OCI-LY1 (cell line): ENCODE measurements around the gene ABCA5.

ENCODE experiments used
- H2AFZ ChIP-seq: fragments of 200-600 bp; sonication (generic), shearing (Covaris generic); 2 replicates; pipeline ENCODE4 v1.6.0; 2014; ENCODE audit warnings: antibody characterized with exemption, mild to moderate bottlenecking, low read length
- H3F3A ChIP-seq: fragments of 200-600 bp; sonication (generic), shearing (Covaris generic); 2 replicates; pipeline ENCODE4 v1.6.0; 2014; ENCODE audit warnings: mild to moderate bottlenecking, antibody characterized with exemption, low read length, moderate library complexity; ENCODE audit not compliant: insufficient read depth
- H3K27ac ChIP-seq: fragments of 200-600 bp; sonication (generic); 2 replicates; pipeline ENCODE4 v1.5.1; 2014; ENCODE audit warnings: low read length, mixed run types, mild to moderate bottlenecking, low read depth; ENCODE audit not compliant: poor library complexity, severe bottlenecking
- H3K27me3 ChIP-seq: fragments of 200-600 bp; sonication (generic); 2 replicates; pipeline ENCODE4 v1.6.0; 2014; ENCODE audit warnings: antibody characterized with exemption, mild to moderate bottlenecking, low read length, moderate library complexity; ENCODE audit not compliant: insufficient read depth
- H3K36me3 ChIP-seq: fragments of 200-600 bp; sonication (generic); 2 replicates; pipeline ENCODE4 v1.6.1; 2014; ENCODE audit warnings: mild to moderate bottlenecking, antibody characterized with exemption, low read length, moderate library complexity, mixed read lengths; ENCODE audit not compliant: insufficient read depth
- H3K4me1 ChIP-seq: fragments of 200-600 bp; sonication (generic); 2 replicates; pipeline ENCODE4 v1.5.1; 2014; ENCODE audit warnings: mild to moderate bottlenecking, low read length, moderate library complexity; ENCODE audit not compliant: insufficient read depth, severe bottlenecking
- H3K4me2 ChIP-seq: fragments of 200-600 bp; sonication (generic), shearing (Covaris generic); 2 replicates; pipeline ENCODE4 v1.6.1; 2014; ENCODE audit warnings: low read length
- H3K4me3 ChIP-seq: fragments of 200-600 bp; sonication (generic); 2 replicates; pipeline ENCODE4 v1.5.1; 2014; ENCODE audit warnings: low read length, low read depth, mild to moderate bottlenecking, mixed read lengths; ENCODE audit not compliant: poor library complexity, severe bottlenecking
- H3K79me2 ChIP-seq: fragments of 200-600 bp; shearing (Covaris generic); 2 replicates; pipeline ENCODE4 v1.6.1; 2016; ENCODE audit warnings: mixed run types, low read length, mixed read lengths; ENCODE audit not compliant: insufficient read depth
- H3K9ac ChIP-seq: fragments of 200-600 bp; sonication (generic), shearing (Covaris generic); 2 replicates; pipeline ENCODE4 v1.6.1; 2014; ENCODE audit warnings: mild to moderate bottlenecking, low read length, mixed read lengths
- H3K9me2 ChIP-seq: fragments of 200-600 bp; sonication (generic), shearing (Covaris generic); 2 replicates; pipeline ENCODE4 v1.6.1; 2014; ENCODE audit warnings: low read depth, mild to moderate bottlenecking, low read length, mixed read lengths
- H3K9me3 ChIP-seq: fragments of 200-600 bp; shearing (Covaris generic); 2 replicates; pipeline ENCODE4 v1.6.1; 2014; ENCODE audit warnings: low read length, mixed read lengths
- H4K20me1 ChIP-seq: fragments of 200-600 bp; sonication (generic), shearing (Covaris generic); 2 replicates; pipeline ENCODE4 v1.6.0; 2016; ENCODE audit warnings: mild to moderate bottlenecking, low read length; ENCODE audit not compliant: insufficient read depth
- EZH2 ChIP-seq: fragments of 200-600 bp; sonication (generic), shearing (Covaris generic); IDR thresholded peaks from 2 replicates; pipeline ENCODE4 v1.8.0; 2017; ENCODE audit warnings: borderline replicate concordance, mixed run types, mild to moderate bottlenecking, antibody characterized with exemption, low read length, moderate library complexity, mixed read lengths
- TF ChIP-seq, protein P1 (sequence below): fragments of 200-600 bp; sonication (generic), shearing (Covaris generic); IDR thresholded peaks from 2 replicates; pipeline ENCODE4 v1.5.1; 2017; ENCODE audit warnings: mild to moderate bottlenecking, antibody characterized with exemption, low read length, moderate library complexity, mixed read lengths

The ABCA5 gene

DNA sequence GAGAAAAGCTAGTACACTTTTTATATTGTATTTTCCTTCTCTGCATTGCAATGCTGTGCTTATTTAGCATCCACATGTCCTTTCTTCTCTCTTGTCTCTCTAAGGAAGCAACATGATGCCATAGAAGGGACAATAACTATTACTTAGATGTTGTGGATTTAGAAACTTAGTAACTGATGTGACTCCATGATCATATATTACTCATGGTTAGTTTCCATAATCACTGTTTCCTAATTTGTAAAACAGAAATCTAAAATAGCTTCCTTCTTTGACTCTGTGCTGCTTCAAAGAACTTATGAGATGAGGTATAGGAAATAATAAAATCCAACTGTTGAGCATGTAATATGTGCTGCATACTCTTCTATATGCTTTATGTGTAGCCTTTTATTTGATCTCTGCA, 6.6 kb upstream of the ABCA5 start:
- H4K20me1 ChIP-seq: no peaks in the 10 kb centered on the region
- no peaks in the 10 kb centered on the region for H3K9me3 ChIP-seq

DNA sequence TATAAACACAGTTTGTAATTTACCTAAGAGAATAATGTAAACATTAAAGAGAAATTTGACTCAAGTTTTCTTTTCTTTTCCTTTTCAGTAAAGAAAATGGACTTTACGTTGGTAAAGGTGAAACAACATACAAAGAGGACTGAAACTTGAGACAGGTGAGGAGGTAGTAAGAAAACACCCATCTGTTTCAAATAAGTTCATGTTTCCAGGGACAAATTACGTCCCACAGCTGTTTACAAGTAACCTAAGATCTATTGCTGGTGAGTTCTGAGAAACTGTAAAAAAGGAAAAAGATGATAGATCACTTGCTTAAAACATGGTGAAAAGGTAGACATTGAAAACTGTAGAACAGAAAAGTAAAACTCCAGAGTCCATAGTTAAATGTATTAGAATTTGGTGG, 4.8 kb upstream of the ABCA5 start:
- Histone ChIP-seq H4K20me1 (no peaks in the 10 kb centered on the region), H2AFZ (no peak overlapping the region), H3K4me3 (no peak overlapping the region), H3K27me3 (no peaks in the 10 kb centered on the region), H3K27ac (no peak overlapping the region), H3K4me1 (peaks cover 9% of the 10 kb centered on the region), H3K9me3 (no peaks in the 10 kb centered on the region), H3K4me2 (no peak overlapping the region), H3K79me2 (no peaks in the 10 kb centered on the region), H3K36me3 (no peaks in the 10 kb centered on the region), H3K9ac (no peak overlapping the region), H3K9me2 (no peaks in the 10 kb centered on the region), H3F3A (no peaks in the 10 kb centered on the region)
- TF ChIP-seq, protein P1, sequence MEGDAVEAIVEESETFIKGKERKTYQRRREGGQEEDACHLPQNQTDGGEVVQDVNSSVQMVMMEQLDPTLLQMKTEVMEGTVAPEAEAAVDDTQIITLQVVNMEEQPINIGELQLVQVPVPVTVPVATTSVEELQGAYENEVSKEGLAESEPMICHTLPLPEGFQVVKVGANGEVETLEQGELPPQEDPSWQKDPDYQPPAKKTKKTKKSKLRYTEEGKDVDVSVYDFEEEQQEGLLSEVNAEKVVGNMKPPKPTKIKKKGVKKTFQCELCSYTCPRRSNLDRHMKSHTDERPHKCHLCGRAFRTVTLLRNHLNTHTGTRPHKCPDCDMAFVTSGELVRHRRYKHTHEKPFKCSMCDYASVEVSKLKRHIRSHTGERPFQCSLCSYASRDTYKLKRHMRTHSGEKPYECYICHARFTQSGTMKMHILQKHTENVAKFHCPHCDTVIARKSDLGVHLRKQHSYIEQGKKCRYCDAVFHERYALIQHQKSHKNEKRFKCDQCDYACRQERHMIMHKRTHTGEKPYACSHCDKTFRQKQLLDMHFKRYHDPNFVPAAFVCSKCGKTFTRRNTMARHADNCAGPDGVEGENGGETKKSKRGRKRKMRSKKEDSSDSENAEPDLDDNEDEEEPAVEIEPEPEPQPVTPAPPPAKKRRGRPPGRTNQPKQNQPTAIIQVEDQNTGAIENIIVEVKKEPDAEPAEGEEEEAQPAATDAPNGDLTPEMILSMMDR: no peak
- TF ChIP-seq EZH2: no peak

More for the DNA sequence above, 6.6 kb upstream of the ABCA5 start:
- Histone ChIP-seq H3K4me2 (no peak overlapping the region), H3K27ac (no peak overlapping the region), H3K9me2 (no peaks in the 10 kb centered on the region), H3K36me3 (no peaks in the 10 kb centered on the region), H3K79me2 (no peaks in the 10 kb centered on the region), H2AFZ (no peak overlapping the region), H3K9ac (no peak overlapping the region), H3K4me1 (no peaks in the 10 kb centered on the region), H3K27me3 (no peaks in the 10 kb centered on the region), H3K4me3 (no peak overlapping the region), H3F3A (no peaks in the 10 kb centered on the region)
- no peak for TF ChIP-seq EZH2
- TF ChIP-seq, protein P1: no peak

DNA sequence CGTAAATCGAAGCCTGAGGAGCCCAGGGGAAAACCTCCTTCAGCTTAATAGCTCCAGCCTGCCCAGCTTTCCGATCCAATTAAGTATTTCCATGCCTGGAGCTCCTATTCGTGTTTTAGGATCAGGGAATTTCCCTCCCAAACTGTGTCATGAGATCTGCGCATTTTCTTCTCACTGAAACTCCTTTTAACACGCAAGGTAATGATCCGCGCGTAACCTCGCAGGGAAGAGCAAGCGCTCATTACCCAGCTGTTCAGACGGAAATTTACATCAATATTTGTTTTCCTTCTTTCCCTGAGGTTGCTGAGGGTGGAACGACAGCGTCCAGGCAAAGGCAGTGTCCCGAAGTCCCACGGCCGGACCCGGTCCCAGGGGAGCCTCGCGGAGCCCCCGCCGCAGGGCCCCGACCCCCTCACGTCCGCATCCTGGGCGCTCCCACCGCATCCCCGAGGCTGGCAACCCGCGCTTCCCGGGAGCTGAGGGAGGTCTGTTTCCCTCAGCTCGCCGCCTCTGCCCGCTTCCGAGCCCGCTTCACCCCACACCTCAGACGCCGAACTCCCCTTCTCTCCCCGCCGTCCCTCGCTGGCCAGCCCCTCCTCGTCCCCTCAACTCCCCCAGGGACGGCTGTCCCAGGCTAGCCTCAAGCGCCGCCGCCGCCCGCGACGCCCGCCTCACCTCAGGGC, 415 bp downstream of the ABCA5 start:
- H3K79me2 ChIP-seq: no peaks in the 10 kb centered on the region
- no peaks in the 10 kb centered on the region for H3F3A ChIP-seq
- peak overlapping the region; percentile 69 for H3K4me2 ChIP-seq
- peaks cover 18% of the 10 kb centered on the region for H3K4me1 ChIP-seq
- peak overlapping the region; percentile 68 for H3K4me3 ChIP-seq
- H2AFZ ChIP-seq: no peak overlapping the region
- no peak for TF ChIP-seq EZH2
- TF ChIP-seq, protein P1: no peak
- peak overlapping the region; percentile 65 for H3K9ac ChIP-seq
- H4K20me1 ChIP-seq: no peaks in the 10 kb centered on the region
- no peaks in the 10 kb centered on the region for H3K36me3 ChIP-seq
- no peaks in the 10 kb centered on the region for H3K27me3 ChIP-seq
- no peaks in the 10 kb centered on the region for H3K9me2 ChIP-seq
- H3K27ac ChIP-seq: no peak overlapping the region
- H3K9me3 ChIP-seq: no peaks in the 10 kb centered on the region
